K562 (cell line): ENCODE measurements around the gene METTL2B. TPM values are rescaled to one million over a fixed set of nuclear protein-coding genes. Genes with fewer than 3 reads are reported as not detected.
"Not testable (repeated sequence)": the region's sequence is repeated elsewhere in the genome, so short reads cannot be mapped to it uniquely, and the experiment has no call there.

Source experiments
- ATAC-seq: fragments of 200-7000 bp; cut with Tn5 transposase; 3 replicates; pipeline ENCODE4 v1.9.1; 2020; ENCODE audit warnings: moderate library complexity
- BruUV-seq: library from RNA; stranded (reverse); fragments of 400-500 nt; replicated peaks from 2 replicates; lab custom pipeline; 2021; lab: Mats Ljungman, UMichigan
- CTCF ChIA-PET: fragments of 300-600 bp; formaldehyde crosslinking; extraction: SDS; loops from one replicate; lab custom pipeline; 2021; ENCODE audit warnings: low intra/inter-chr PET ratio; lab: Yijun Ruan, JAX
- POLR2A ChIA-PET: fragments of 300-600, 350-650 bp; sonication (Branson Sonifier 250); formaldehyde crosslinking; extraction: SDS; loops from one replicate; lab custom pipeline; 2021; ENCODE audit warnings: antibody characterized with exemption, inconsistent platforms; lab: Yijun Ruan, JAX
- DNase-seq, 4 experiments: peaks; one replicate each; pipeline versions ENCODE4 v3.0.0 to v3.0.0-alpha.2; 2011 to 2018; ENCODE audit warnings: low spot score in 3 of 4, mixed read lengths in 3 of 4; ENCODE audit errors: extremely low read depth in 1 of 4
- FAIRE-seq: peaks from 2 replicates; lab custom pipeline; 2011; peaks lifted over from hg19 to GRCh38; lab: Jason Lieb, UNC
- H2AFZ ChIP-seq: 2 replicates; pipeline ENCODE4 v1.6.0; 2011; ENCODE audit warnings: low read depth, low read length, control low read depth, inconsistent platforms
- H3K27ac ChIP-seq: fragments of 200-600 bp; 3 replicates; pipeline ENCODE4 v1.8.0; 2011; ENCODE audit warnings: low read depth, mild to moderate bottlenecking, control low read depth, inconsistent platforms, low read length, moderate library complexity, mixed read lengths; ENCODE audit errors: extremely low read depth
- H3K27me3 ChIP-seq, 2 experiments: fragments of 300-600 bp in 1 of 2; 2 replicates in 1 of 2; 3 replicates in 1 of 2; pipeline versions ENCODE4 v1.6.0 to v1.8.0; 2011; ENCODE audit warnings: inconsistent platforms in 2 of 2, low read length in 2 of 2, mild to moderate bottlenecking in 1 of 2, mixed read lengths in 1 of 2, moderate library complexity in 1 of 2; ENCODE audit not compliant: control insufficient read depth in 2 of 2, insufficient read depth in 2 of 2
- H3K36me3 ChIP-seq: fragments of 300-600 bp; 3 replicates; pipeline ENCODE4 v1.8.0; 2011; ENCODE audit warnings: mild to moderate bottlenecking, low read length, inconsistent platforms; ENCODE audit not compliant: control insufficient read depth, insufficient read depth
- H3K4me1 ChIP-seq, 2 experiments: fragments of 200-600 bp in 1 of 2; replicated peaks in 1 of 2; 2 replicates in 1 of 2; 3 replicates in 1 of 2; pipeline versions ENCODE4 v1.5.1 to v1.8.0; 2011; ENCODE audit warnings: inconsistent platforms in 2 of 2, low read length in 2 of 2, mild to moderate bottlenecking in 1 of 2, mixed read lengths in 1 of 2, moderate library complexity in 1 of 2; ENCODE audit not compliant: control insufficient read depth in 2 of 2, insufficient read depth in 2 of 2
- H3K4me2 ChIP-seq: 2 replicates; pipeline ENCODE4 v1.6.1; 2011; ENCODE audit warnings: low read length, control low read depth, inconsistent platforms, mixed read lengths; ENCODE audit not compliant: insufficient read depth
- H3K4me3 ChIP-seq: fragments of 200-600 bp; sonication (generic), shearing (Covaris generic); 2 replicates; pipeline ENCODE4 v1.5.1; 2016; ENCODE audit warnings: control low read depth, inconsistent platforms
- H3K79me2 ChIP-seq: fragments of 200-600 bp; 3 replicates; pipeline ENCODE4 v1.8.0; 2011; ENCODE audit warnings: low read length, inconsistent platforms; ENCODE audit not compliant: control insufficient read depth, insufficient read depth
- H3K9ac ChIP-seq, 2 experiments: 2 replicates each; pipeline versions ENCODE4 v1.6.0 to v1.6.1; 2011; ENCODE audit warnings: low read depth in 2 of 2, low read length in 2 of 2, control low read depth in 1 of 2, inconsistent platforms in 1 of 2, mild to moderate bottlenecking in 1 of 2, mixed read lengths in 1 of 2; ENCODE audit not compliant: insufficient read depth in 1 of 2
- H3K9me1 ChIP-seq: one replicate; pipeline ENCODE4 v1.6.0; 2011; ENCODE audit warnings: inconsistent platforms, mild to moderate bottlenecking, low read length, moderate library complexity; ENCODE audit not compliant: control insufficient read depth, insufficient read depth
- H3K9me3 ChIP-seq: replicated peaks from 2 replicates; pipeline ENCODE4 v1.5.1; 2011; ENCODE audit warnings: low read depth, low read length, inconsistent platforms; ENCODE audit not compliant: control insufficient read depth, insufficient read depth
- H4K20me1 ChIP-seq: replicated peaks from 2 replicates; pipeline ENCODE4 v1.6.1; 2011; ENCODE audit warnings: low read length, inconsistent platforms, mixed read lengths; ENCODE audit not compliant: control insufficient read depth, insufficient read depth
- WGBS: fragments of 100-300 bp; shearing (Covaris generic); methylation state at CpG from one replicate; pipeline ENCODE4 v1.1.6; 2016; ENCODE audit warnings: low coverage, mixed read lengths; ENCODE audit not compliant: insufficient coverage; ENCODE audit errors: missing lambda C conversion rate; 5-methylcytosine and 5-hydroxymethylcytosine counted together
- in situ Hi-C: fragments of 300-500 bp; cut with MboI; formaldehyde crosslinking; loops from 4 replicates; pipeline ENCODE4 v1.15.0; 2018; ENCODE audit warnings: inconsistent platforms, mixed read lengths
- intact Hi-C: fragments of 100-400 bp; cut with micrococcal nuclease; formaldehyde crosslinking; loops from 2 replicates; pipeline ENCODE4 v1.14.2; 2022
- polyA plus RNA-seq, 8 experiments: library from polyadenylated mRNA; depleted of rRNA in 4 of 8; stranded (reverse) in 5 of 8; unstranded in 3 of 8; fragments of >200 nt; fragmentation: Nextera tagmentation in 2 of 8; fragmentation: Illumina TruSeq in 1 of 8; extraction: Ambion mirVana in 2 of 8; extraction: Trizol in 1 of 8; gene quantifications; 2 replicates each; pipeline versions ENCODE4 v1.2.1 to v1.2.3, GENCODE V29; 2011 to 2014; ENCODE audit warnings: inconsistent platforms in 1 of 8, missing spikeins in 1 of 8
- total RNA-seq, 7 experiments: library from RNA; depleted of rRNA in 6 of 7; stranded (reverse); fragments of >200 nt in 6 of 7; fragmentation: Illumina TruSeq in 2 of 7; extraction: Trizol in 2 of 7; gene quantifications; 2 replicates each; pipeline versions ENCODE4 v1.2.1 to v1.2.3, GENCODE V29; 2011 to 2021; ENCODE audit warnings: low replicate concordance in 1 of 7
- TF ChIP-seq, protein P1 (sequence below): fragments of 450-650 bp; IDR thresholded peaks from 2 replicates; pipeline ENCODE4 v1.6.1; 2018; ENCODE audit not compliant: partially characterized antibody
- TF ChIP-seq, protein P2 (sequence below), 2 experiments: IDR thresholded peaks in 1 of 2; conservative IDR thresholded peaks in 1 of 2; 2 replicates each; pipeline ENCODE4 v1.6.1; 2016; ENCODE audit warnings: low read depth in 2 of 2, mild to moderate bottlenecking in 1 of 2, missing compliant biosample characterization in 1 of 2, missing genetic modification characterization in 1 of 2, moderate library complexity in 1 of 2
- TF ChIP-seq, protein P3 (sequence below): sonication (generic); IDR thresholded peaks from 2 replicates; pipeline ENCODE4 v1.6.1; 2016

METTL2B gene
- total and polyA plus RNA-seq, 9 of the 15 experiments (the other 6 are each of a cell fraction or from before 2014, with no cell fraction given) = 35.9 to 95.7 (median 79.2) TPM

- TF ChIP-seq, protein P1, sequence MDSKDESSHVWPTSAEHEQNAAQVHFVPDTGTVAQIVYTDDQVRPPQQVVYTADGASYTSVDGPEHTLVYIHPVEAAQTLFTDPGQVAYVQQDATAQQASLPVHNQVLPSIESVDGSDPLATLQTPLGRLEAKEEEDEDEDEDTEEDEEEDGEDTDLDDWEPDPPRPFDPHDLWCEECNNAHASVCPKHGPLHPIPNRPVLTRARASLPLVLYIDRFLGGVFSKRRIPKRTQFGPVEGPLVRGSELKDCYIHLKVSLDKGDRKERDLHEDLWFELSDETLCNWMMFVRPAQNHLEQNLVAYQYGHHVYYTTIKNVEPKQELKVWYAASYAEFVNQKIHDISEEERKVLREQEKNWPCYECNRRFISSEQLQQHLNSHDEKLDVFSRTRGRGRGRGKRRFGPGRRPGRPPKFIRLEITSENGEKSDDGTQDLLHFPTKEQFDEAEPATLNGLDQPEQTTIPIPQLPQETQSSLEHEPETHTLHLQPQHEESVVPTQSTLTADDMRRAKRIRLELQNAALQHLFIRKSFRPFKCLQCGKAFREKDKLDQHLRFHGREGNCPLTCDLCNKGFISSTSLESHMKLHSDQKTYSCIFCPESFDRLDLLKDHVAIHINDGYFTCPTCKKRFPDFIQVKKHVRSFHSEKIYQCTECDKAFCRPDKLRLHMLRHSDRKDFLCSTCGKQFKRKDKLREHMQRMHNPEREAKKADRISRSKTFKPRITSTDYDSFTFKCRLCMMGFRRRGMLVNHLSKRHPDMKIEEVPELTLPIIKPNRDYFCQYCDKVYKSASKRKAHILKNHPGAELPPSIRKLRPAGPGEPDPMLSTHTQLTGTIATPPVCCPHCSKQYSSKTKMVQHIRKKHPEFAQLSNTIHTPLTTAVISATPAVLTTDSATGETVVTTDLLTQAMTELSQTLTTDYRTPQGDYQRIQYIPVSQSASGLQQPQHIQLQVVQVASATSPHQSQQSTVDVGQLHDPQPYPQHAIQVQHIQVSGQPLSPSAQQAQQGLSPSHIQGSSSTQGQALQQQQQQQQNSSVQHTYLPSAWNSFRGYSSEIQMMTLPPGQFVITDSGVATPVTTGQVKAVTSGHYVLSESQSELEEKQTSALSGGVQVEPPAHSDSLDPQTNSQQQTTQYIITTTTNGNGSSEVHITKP = peak; percentile 83
- TF ChIP-seq, protein P2, sequence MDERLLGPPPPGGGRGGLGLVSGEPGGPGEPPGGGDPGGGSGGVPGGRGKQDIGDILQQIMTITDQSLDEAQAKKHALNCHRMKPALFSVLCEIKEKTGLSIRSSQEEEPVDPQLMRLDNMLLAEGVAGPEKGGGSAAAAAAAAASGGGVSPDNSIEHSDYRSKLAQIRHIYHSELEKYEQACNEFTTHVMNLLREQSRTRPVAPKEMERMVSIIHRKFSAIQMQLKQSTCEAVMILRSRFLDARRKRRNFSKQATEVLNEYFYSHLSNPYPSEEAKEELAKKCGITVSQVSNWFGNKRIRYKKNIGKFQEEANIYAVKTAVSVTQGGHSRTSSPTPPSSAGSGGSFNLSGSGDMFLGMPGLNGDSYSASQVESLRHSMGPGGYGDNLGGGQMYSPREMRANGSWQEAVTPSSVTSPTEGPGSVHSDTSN (CRISPR knock-in tag; IDR thresholded peaks at IDR 0.05; ENCODE audit: low read depth) = not testable (repeated sequence)
- TF ChIP-seq, protein P2 (tag; conservative IDR thresholded peaks at IDR 0.05; ENCODE audit: low read depth) = 0 out of 2 replicates have a peak, but pooled peaks have one; percentile 14
- TF ChIP-seq, protein P3, sequence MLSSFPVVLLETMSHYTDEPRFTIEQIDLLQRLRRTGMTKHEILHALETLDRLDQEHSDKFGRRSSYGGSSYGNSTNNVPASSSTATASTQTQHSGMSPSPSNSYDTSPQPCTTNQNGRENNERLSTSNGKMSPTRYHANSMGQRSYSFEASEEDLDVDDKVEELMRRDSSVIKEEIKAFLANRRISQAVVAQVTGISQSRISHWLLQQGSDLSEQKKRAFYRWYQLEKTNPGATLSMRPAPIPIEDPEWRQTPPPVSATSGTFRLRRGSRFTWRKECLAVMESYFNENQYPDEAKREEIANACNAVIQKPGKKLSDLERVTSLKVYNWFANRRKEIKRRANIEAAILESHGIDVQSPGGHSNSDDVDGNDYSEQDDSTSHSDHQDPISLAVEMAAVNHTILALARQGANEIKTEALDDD = peak; percentile 43; the same call in 1 of the 2 replicates
Measured at GRCh38 chr7:128526062-128526466, 49.5 kb downstream of the METTL2B start (continued).

DNA sequence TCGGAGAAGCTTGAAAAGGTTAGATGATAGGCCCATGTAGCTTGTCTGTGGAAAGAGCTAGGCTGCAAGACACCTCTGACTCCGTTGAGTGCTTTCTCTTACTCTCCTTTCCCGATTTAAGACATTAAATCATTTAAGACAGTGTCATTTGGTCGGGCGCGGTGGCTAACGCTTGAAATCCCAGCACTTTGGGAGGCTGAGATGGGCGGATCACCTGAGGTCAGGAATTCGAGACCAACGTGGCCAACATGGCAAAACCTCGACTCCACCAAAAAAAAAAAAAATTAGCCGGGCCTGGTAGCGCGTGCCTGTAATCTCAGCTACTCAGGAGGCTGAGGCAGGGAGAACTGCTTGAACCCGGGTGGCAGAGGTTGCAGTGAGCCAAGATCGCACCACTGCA, 52.6 kb downstream of the METTL2B start:
- H3K36me3 ChIP-seq, BruUV-seq, H3K9ac ChIP-seq, H3K9me3 ChIP-seq, H3K27ac ChIP-seq, H3K4me2 ChIP-seq, H4K20me1 ChIP-seq, H3K9me1 ChIP-seq, FAIRE-seq, CTCF ChIA-PET, intact Hi-C loops, DNase-seq, H3K4me3 ChIP-seq, H3K27me3 ChIP-seq, H2AFZ ChIP-seq, in situ Hi-C loops, ATAC-seq: not testable (repeated sequence)
- POLR2A ChIA-PET = interaction anchor here (1.2 kb wide), 1 partner anchor 10 kb away, joined by 3 read pairs; no protein-coding TSS in a partner anchor
- Histone ChIP-seq H3K79me2 (peaks cover 32% of the 10 kb centered on the region), H3K4me1 (peaks cover 12 to 13% of the 10 kb centered on the region in 2 experiments)
- WGBS = 89% methylated on average over 16 of the region's 16 CpGs
